WERI-Rb-1 (cell line): Measurements from ENCODE around the gene KCTD20.

Experiments used
- DNase-seq: peaks from one replicate; pipeline ENCODE4 v3.0.0-alpha.2; 2020
- H3K27ac ChIP-seq: fragments of 250-450 bp; sonication (Bioruptor Pico); 2 replicates; pipeline ENCODE4 v1.5.1; 2020; ENCODE audit warnings: mild to moderate bottlenecking, moderate library complexity
- H3K27me3 ChIP-seq: fragments of 250-450 bp; sonication (Bioruptor Pico); 2 replicates; pipeline ENCODE4 v1.5.1; 2021; ENCODE audit warnings: mild to moderate bottlenecking, low read depth, moderate library complexity; ENCODE audit not compliant: insufficient read depth, severe bottlenecking
- H3K36me3 ChIP-seq: fragments of 250-450 bp; sonication (Bioruptor Pico); 2 replicates; pipeline ENCODE4 v1.5.1; 2020; ENCODE audit warnings: mild to moderate bottlenecking, moderate library complexity
- H3K4me3 ChIP-seq: 2 replicates; pipeline ENCODE4 v1.5.1; 2011; ENCODE audit warnings: low read depth, mild to moderate bottlenecking, control low read depth, low read length
- H3K9me3 ChIP-seq: fragments of 250-450 bp; sonication (Bioruptor Pico); 2 replicates; pipeline ENCODE4 v1.5.1; 2021; ENCODE audit warnings: mild to moderate bottlenecking, moderate library complexity; ENCODE audit not compliant: severe bottlenecking
- CTCF ChIP-seq: IDR thresholded peaks from 2 replicates; pipeline ENCODE4 v1.5.1; 2011; ENCODE audit warnings: low read depth, mild to moderate bottlenecking, control low read depth, inconsistent platforms, low read length

Gene KCTD20

GRCh38 chr6:36504181-36504580 is 61.4 kb downstream of the KCTD20 start:
- no peak for DNase-seq
- Histone ChIP-seq H3K36me3 (peaks cover 41% of the 10 kb centered on the region), H3K9me3 (no peaks in the 10 kb centered on the region), H3K27ac (no peak overlapping the region), H3K27me3 (no peaks in the 10 kb centered on the region), H3K4me3 (no peak overlapping the region)
- no peak for TF ChIP-seq CTCF

DNA sequence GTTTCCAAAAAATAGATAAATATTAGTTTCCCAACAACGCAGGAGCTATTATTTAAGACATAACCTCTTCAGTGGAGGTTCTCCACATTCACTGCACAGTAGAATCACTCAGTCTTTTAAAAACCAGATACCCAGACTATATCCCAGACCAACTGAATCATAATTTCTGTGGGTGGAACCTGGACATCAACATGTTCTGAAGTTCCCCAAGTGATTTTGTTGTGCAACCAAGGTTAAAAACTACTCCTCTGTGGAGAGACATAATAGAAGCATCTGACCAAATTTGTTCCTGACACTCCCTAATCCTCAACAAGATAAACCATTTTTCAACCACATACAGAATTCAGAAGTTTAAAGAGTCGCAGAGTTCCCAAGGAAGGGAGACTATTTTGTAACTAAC is 62.2 kb downstream of the KCTD20 start:
- no peak for TF ChIP-seq CTCF
- Histone ChIP-seq H3K27ac (no peak overlapping the region), H3K36me3 (peaks cover 41% of the 10 kb centered on the region), H3K4me3 (no peak overlapping the region), H3K27me3 (no peaks in the 10 kb centered on the region), H3K9me3 (peaks cover 4% of the 10 kb centered on the region)
- DNase-seq = no peak

DNA sequence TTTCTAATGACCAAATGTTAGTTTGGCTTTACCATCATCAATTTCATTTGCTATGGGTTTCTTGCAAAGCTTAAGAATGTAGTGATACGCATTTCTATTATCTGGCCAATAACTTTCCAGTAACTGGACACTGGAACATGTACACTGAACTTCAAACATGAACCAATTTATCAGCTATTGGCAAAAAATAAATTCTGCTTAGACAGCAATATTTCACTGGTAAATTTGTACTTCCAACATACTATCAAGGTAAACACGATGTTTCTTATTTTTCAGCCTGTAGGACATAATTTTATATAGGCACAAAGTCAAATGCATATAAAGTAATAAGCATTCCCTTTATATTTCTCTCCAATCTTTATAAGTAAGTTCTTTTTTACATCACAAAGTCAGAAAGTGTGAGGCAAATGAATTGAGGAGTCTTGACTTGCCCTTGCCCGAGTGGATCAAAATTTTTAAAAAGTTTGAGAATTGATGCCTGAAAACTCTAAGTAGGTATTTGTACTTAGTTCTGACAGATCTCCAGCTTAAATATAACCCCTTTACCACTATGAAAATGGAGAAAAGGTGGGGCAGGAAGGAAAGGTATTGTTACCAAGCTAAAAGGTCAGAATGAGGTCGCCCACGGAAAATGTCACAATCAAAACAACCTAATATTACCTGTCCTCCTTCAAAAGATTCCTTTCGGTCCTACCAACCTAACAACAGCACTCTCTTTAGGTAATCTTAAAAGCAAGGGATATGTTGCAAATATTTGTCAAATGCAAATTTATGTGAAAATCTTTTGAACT is 63.1 kb downstream of the KCTD20 start:
- H3K27ac ChIP-seq = no peak overlapping the region
- H3K9me3 ChIP-seq = peaks cover 5% of the 10 kb centered on the region
- H3K27me3 ChIP-seq = no peaks in the 10 kb centered on the region
- no peak for TF ChIP-seq CTCF
- H3K36me3 ChIP-seq = peaks cover 49% of the 10 kb centered on the region
- H3K4me3 ChIP-seq = no peak overlapping the region
- DNase-seq = no peak

DNA sequence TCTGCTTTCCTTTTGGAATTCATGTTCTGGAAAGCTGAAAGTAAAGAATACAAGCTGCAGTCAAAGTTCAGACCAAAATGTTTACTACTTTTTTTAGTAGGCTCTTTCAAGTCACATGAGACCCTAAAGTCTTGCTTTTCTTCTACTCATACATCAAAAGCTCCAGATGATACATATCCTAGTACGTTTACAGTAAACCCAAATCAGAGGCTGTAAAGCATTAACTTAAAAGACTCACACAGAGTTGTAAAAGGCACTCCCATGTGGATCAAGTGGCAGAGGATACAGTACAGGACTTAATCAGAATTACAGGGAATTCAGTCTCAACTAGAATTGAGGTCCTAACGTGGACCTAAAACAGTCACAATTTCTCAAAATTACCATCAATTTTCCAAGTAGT is 63.8 kb downstream of the KCTD20 start:
- no peak overlapping the region for H3K4me3 ChIP-seq
- TF ChIP-seq CTCF = no peak
- no peak overlapping the region for H3K27ac ChIP-seq
- no peaks in the 10 kb centered on the region for H3K27me3 ChIP-seq
- no peak for DNase-seq
- peaks cover 53% of the 10 kb centered on the region for H3K36me3 ChIP-seq
- H3K9me3 ChIP-seq = peaks cover 5% of the 10 kb centered on the region

- Histone ChIP-seq H3K36me3 (peaks cover 58% of the 10 kb centered on the region), H3K27ac (no peak overlapping the region)
- TF ChIP-seq CTCF = no peak
These were observed 65.7 kb downstream of the KCTD20 start for GRCh38 chr6:36508532-36508931.

DNA sequence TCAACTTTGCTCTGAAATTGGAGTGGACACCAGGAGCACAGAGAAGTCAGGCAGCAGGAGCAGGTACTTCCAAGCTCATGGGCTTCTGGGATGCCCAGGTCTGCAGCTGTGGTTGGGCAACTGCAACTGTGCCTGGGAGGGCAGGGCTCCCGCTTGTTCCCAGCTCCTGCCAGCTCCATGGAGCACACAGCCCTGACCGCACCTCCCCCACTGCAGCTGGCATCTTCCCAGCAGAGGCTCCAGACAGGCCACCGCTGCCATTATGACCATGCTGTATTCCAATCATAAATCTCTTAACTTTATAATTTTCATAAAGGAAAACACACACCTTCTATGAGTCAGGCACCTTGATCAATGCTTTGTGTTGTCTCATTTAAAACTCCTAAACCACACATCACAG is 67.6 kb downstream of the KCTD20 start:
- no peak for TF ChIP-seq CTCF

More at GRCh38 chr6:36508532-36508931, 65.7 kb downstream of the KCTD20 start:
- peaks cover 5% of the 10 kb centered on the region for H3K9me3 ChIP-seq
- DNase-seq = no peak
- no peaks in the 10 kb centered on the region for H3K27me3 ChIP-seq
- H3K4me3 ChIP-seq = no peak overlapping the region

More for the DNA sequence above, 67.6 kb downstream of the KCTD20 start:
- peaks cover 5% of the 10 kb centered on the region for H3K9me3 ChIP-seq
- H3K27me3 ChIP-seq = no peaks in the 10 kb centered on the region
- H3K4me3 ChIP-seq = no peak overlapping the region
- no peak for DNase-seq
- H3K36me3 ChIP-seq = peaks cover 59% of the 10 kb centered on the region
- no peak overlapping the region for H3K27ac ChIP-seq
